ENCODE measurements around the gene REEP3.
A peak's percentile ranks its signal among the peaks of the same experiment; 100 is the strongest.
"Not testable (repeated sequence)": the region's sequence is repeated elsewhere in the genome, so short reads cannot be mapped to it uniquely, and the experiment has no call there.

REEP3 gene

GRCh38 chr10:63661347-63661746 is 140.1 kb downstream of the REEP3 start:
- no peak for DNase-seq

GRCh38 chr10:63664341-63664885 is 143.2 kb downstream of the REEP3 start:
- DNase-seq, result no peak

- not testable (repeated sequence) for DNase-seq
Observed at GRCh38 chr10:63665006-63665580, 143.9 kb downstream of the REEP3 start.

- DNase-seq, result no peak
Observed at GRCh38 chr10:63665670-63666134, 144.5 kb downstream of the REEP3 start.

- DNase-seq, result no peak
Observed at GRCh38 chr10:63666836-63667383, 145.7 kb downstream of the REEP3 start.

- DNase-seq, result no peak
Observed at GRCh38 chr10:63667596-63668480, 146.6 kb downstream of the REEP3 start.

- peak in 16 of 56 donors; percentile 2 to 42 (median 16) for DNase-seq
Observed at GRCh38 chr10:63670291-63670898, 149.2 kb downstream of the REEP3 start.

- no peak for DNase-seq
Observed at GRCh38 chr10:63671317-63671937, 150.2 kb downstream of the REEP3 start.

GRCh38 chr10:63672491-63672890 is 151.3 kb downstream of the REEP3 start:
- no peak for DNase-seq

- no peak for DNase-seq
Observed at GRCh38 chr10:63673246-63673645, 152.0 kb downstream of the REEP3 start.

- DNase-seq, result no peak
Observed at GRCh38 chr10:63673846-63674245, 152.6 kb downstream of the REEP3 start.
